Neural cell (in vitro differentiated cells): ENCODE measurements around the gene ESPNL. TPM values are rescaled to one million over a fixed set of nuclear protein-coding genes. Genes with fewer than 3 reads are reported as not detected.

Experiments used
- H2AFZ ChIP-seq: fragments of 200-600, 300-800 bp; sonication (generic), shearing (Covaris generic); 2 replicates; pipeline ENCODE4 v1.6.0; 2014; ENCODE audit warnings: low read depth, mild to moderate bottlenecking, antibody characterized with exemption, low read length, moderate library complexity
- H3F3A ChIP-seq: fragments of 200-600 bp; shearing (Covaris generic); 2 replicates; pipeline ENCODE4 v1.6.1; 2016; ENCODE audit warnings: mild to moderate bottlenecking, moderate library complexity, mixed read lengths, antibody characterized with exemption, low read length; ENCODE audit not compliant: insufficient read depth, poor library complexity, severe bottlenecking
- H3K27ac ChIP-seq: fragments of 200-600, 300-800 bp; sonication (generic), shearing (Covaris generic); 2 replicates; pipeline ENCODE4 v1.5.1; 2014; ENCODE audit warnings: mild to moderate bottlenecking, low read length, moderate library complexity
- H3K27me3 ChIP-seq: fragments of 300-800, 200-600 bp; sonication (generic), shearing (Covaris generic); 2 replicates; pipeline ENCODE4 v1.6.0; 2014; ENCODE audit warnings: mild to moderate bottlenecking, low read depth, low read length, moderate library complexity; ENCODE audit not compliant: insufficient read depth
- H3K36me3 ChIP-seq: fragments of 300-800, 200-600 bp; sonication (generic), shearing (Covaris generic); 2 replicates; pipeline ENCODE4 v1.5.1; 2014; ENCODE audit warnings: mild to moderate bottlenecking, antibody characterized with exemption, low read length, moderate library complexity; ENCODE audit not compliant: insufficient read depth
- H3K4me2 ChIP-seq: fragments of 300-800, 200-600 bp; sonication (generic), shearing (Covaris generic); 2 replicates; pipeline ENCODE4 v1.6.0; 2014; ENCODE audit warnings: mild to moderate bottlenecking, low read length
- H3K4me3 ChIP-seq: fragments of 300-800, 200-600 bp; sonication (generic), shearing (Covaris generic); 2 replicates; pipeline ENCODE4 v1.5.1; 2014; ENCODE audit warnings: mild to moderate bottlenecking, low read length, moderate library complexity
- H3K79me2 ChIP-seq: fragments of 200-600 bp; shearing (Covaris generic); replicated peaks from 2 replicates; pipeline ENCODE4 v1.6.0; 2014; ENCODE audit warnings: mild to moderate bottlenecking, low read length, moderate library complexity; ENCODE audit not compliant: insufficient read depth
- H3K9ac ChIP-seq: fragments of 300-800, 200-600 bp; sonication (generic), shearing (Covaris generic); 2 replicates; pipeline ENCODE4 v1.6.1; 2016; ENCODE audit warnings: mild to moderate bottlenecking, low read length, mixed read lengths
- H3K9me2 ChIP-seq: fragments of 200-600 bp; shearing (Covaris generic); 2 replicates; pipeline ENCODE4 v1.6.1; 2016; ENCODE audit warnings: mild to moderate bottlenecking, low read length, mixed read lengths; ENCODE audit not compliant: insufficient read depth
- H3K9me3 ChIP-seq: fragments of 200-600, 300-800 bp; sonication (generic), shearing (Covaris generic); 2 replicates; pipeline ENCODE4 v1.6.1; 2016; ENCODE audit warnings: mild to moderate bottlenecking, mixed run types, low read length, moderate library complexity, mixed read lengths
- H4K20me1 ChIP-seq: fragments of 200-600 bp; shearing (Covaris generic); 2 replicates; pipeline ENCODE4 v1.6.1; 2016; ENCODE audit warnings: mild to moderate bottlenecking, mixed run types; ENCODE audit not compliant: insufficient read depth
- CTCF ChIP-seq: fragments of 450-650 bp; IDR thresholded peaks from 2 replicates; pipeline ENCODE4 v1.5.1; 2014; ENCODE audit warnings: antibody characterized with exemption, mild to moderate bottlenecking, moderate library complexity; ENCODE audit not compliant: poor library complexity, severe bottlenecking
- EP300 ChIP-seq: fragments of 450-650 bp; conservative IDR thresholded peaks from 2 replicates; pipeline ENCODE4 v1.6.1; 2014; ENCODE audit warnings: antibody characterized with exemption, mild to moderate bottlenecking, moderate library complexity; ENCODE audit not compliant: poor library complexity, severe bottlenecking
- EZH2 ChIP-seq: fragments of 200-600, 300-800 bp; shearing (Covaris generic), sonication (generic); IDR thresholded peaks from 2 replicates; pipeline ENCODE4 v1.6.1; 2014; ENCODE audit warnings: antibody characterized with exemption, low read length, borderline replicate concordance, mild to moderate bottlenecking; ENCODE audit not compliant: insufficient read depth, poor library complexity, severe bottlenecking
- MXI1 ChIP-seq: fragments of 450-650 bp; conservative IDR thresholded peaks from 2 replicates; pipeline ENCODE4 v1.6.1; 2014; ENCODE audit warnings: antibody characterized with exemption, mild to moderate bottlenecking; ENCODE audit not compliant: poor library complexity, severe bottlenecking
- POLR2AphosphoS5 ChIP-seq: IDR thresholded peaks from 2 replicates; pipeline ENCODE4 v1.6.1; 2012
- RAD21 ChIP-seq: fragments of 450-650 bp; conservative IDR thresholded peaks from 2 replicates; pipeline ENCODE4 v1.6.1; 2014; ENCODE audit warnings: antibody characterized with exemption, mild to moderate bottlenecking, moderate library complexity
- REST ChIP-seq: IDR thresholded peaks from 2 replicates; pipeline ENCODE4 v1.6.1; 2012; ENCODE audit warnings: borderline replicate concordance
- SMC3 ChIP-seq: fragments of 450-650 bp; conservative IDR thresholded peaks from 2 replicates; pipeline ENCODE4 v1.6.1; 2014; ENCODE audit warnings: antibody characterized with exemption, mild to moderate bottlenecking, moderate library complexity; ENCODE audit not compliant: poor library complexity
- TAF1 ChIP-seq: IDR thresholded peaks from 2 replicates; pipeline ENCODE4 v1.6.1; 2012; ENCODE audit warnings: low read depth
- polyA plus RNA-seq: library from polyadenylated mRNA; depleted of rRNA; stranded (reverse); fragments of >200 nt; gene quantifications from 2 replicates; pipeline ENCODE4 v1.2.3, GENCODE V29; 2014

The ESPNL gene
- polyA plus RNA-seq, 1 donor from 2014 or later: 0.69 TPM

- no peaks in the 10 kb centered on the region for H4K20me1 ChIP-seq
- no peak overlapping the region for H3K4me2 ChIP-seq
- no peaks in the 10 kb centered on the region for H3K27me3 ChIP-seq
- no peaks in the 10 kb centered on the region for H3F3A ChIP-seq
- H3K36me3 ChIP-seq: no peaks in the 10 kb centered on the region
- H3K9ac ChIP-seq: no peak overlapping the region
- H3K9me2 ChIP-seq: no peaks in the 10 kb centered on the region
- no peak overlapping the region for H3K4me3 ChIP-seq
- no peaks in the 10 kb centered on the region for H3K79me2 ChIP-seq
- no peak overlapping the region for H3K27ac ChIP-seq
- no peaks in the 10 kb centered on the region for H3K9me3 ChIP-seq
- no peak overlapping the region for H2AFZ ChIP-seq
- no peak for TF ChIP-seq POLR2AphosphoS5
- TF ChIP-seq REST: no peak
- no peak for TF ChIP-seq EZH2
- no peak for TF ChIP-seq SMC3
- no peak for TF ChIP-seq MXI1
- TF ChIP-seq TAF1: no peak
- TF ChIP-seq CTCF: no peak
- TF ChIP-seq EP300: no peak
- no peak for TF ChIP-seq RAD21
Measured at GRCh38 chr2:238143239-238143951, 43.3 kb downstream of the ESPNL start.

- H3K36me3 ChIP-seq: no peaks in the 10 kb centered on the region
- no peaks in the 10 kb centered on the region for H4K20me1 ChIP-seq
- H3K27ac ChIP-seq: no peak overlapping the region
- H3F3A ChIP-seq: no peaks in the 10 kb centered on the region
- H3K9me3 ChIP-seq: no peaks in the 10 kb centered on the region
- H3K79me2 ChIP-seq: no peaks in the 10 kb centered on the region
- H3K9me2 ChIP-seq: no peaks in the 10 kb centered on the region
- no peak overlapping the region for H2AFZ ChIP-seq
- H3K27me3 ChIP-seq: no peaks in the 10 kb centered on the region
- TF ChIP-seq REST (no peak), EZH2 (no peak), EP300 (no peak), TAF1 (no peak), SMC3 (no peak), CTCF (no peak), RAD21 (no peak), POLR2AphosphoS5 (no peak), MXI1 (no peak)
- no peak overlapping the region for H3K4me3 ChIP-seq
- H3K9ac ChIP-seq: no peak overlapping the region
- no peak overlapping the region for H3K4me2 ChIP-seq
Measured at GRCh38 chr2:238144262-238144661, 44.1 kb downstream of the ESPNL start.
